H9 (cell line): ENCODE data around the gene TBC1D5. TPM values are rescaled to one million over a fixed set of nuclear protein-coding genes. Genes with fewer than 3 reads are reported as not detected.

ENCODE experiments used
- DNase-seq: peaks from one replicate; pipeline ENCODE4 v3.0.0-alpha.2; 2017
- H2AFZ ChIP-seq: one replicate; pipeline ENCODE4 v1.6.1; 2013; ENCODE audit warnings: mild to moderate bottlenecking, low read length, control low read depth, moderate library complexity
- H2AK5ac ChIP-seq: 2 replicates; pipeline ENCODE4 v1.6.1; 2013; ENCODE audit warnings: low read length, control low read depth, mixed read lengths; ENCODE audit not compliant: insufficient read length
- H2BK120ac ChIP-seq: one replicate; pipeline ENCODE4 v1.6.1; 2013; ENCODE audit warnings: low read depth, mild to moderate bottlenecking, low read length, control low read depth, inconsistent platforms; ENCODE audit not compliant: poor library complexity, severe bottlenecking
- H2BK12ac ChIP-seq: 2 replicates; pipeline ENCODE4 v1.6.1; 2013; ENCODE audit warnings: low read length, control low read depth, mixed read lengths, low read depth; ENCODE audit not compliant: insufficient read length
- H2BK15ac ChIP-seq: 2 replicates; pipeline ENCODE4 v1.6.1; 2013; ENCODE audit warnings: low read depth, low read length, control low read depth
- H2BK20ac ChIP-seq: one replicate; pipeline ENCODE4 v1.6.1; 2013; ENCODE audit warnings: low read depth, mild to moderate bottlenecking, low read length, control low read depth, inconsistent platforms; ENCODE audit not compliant: poor library complexity, severe bottlenecking
- H2BK5ac ChIP-seq: 2 replicates; pipeline ENCODE4 v1.6.1; 2013; ENCODE audit warnings: low read length, control low read depth, mixed read lengths; ENCODE audit not compliant: insufficient read length
- H3K14ac ChIP-seq: 2 replicates; pipeline ENCODE4 v1.6.1; 2013; ENCODE audit warnings: low read length, control low read depth; ENCODE audit not compliant: insufficient read depth
- H3K18ac ChIP-seq: 2 replicates; pipeline ENCODE4 v1.6.1; 2013; ENCODE audit warnings: low read depth, mild to moderate bottlenecking, mixed read lengths, low read length, control low read depth; ENCODE audit not compliant: insufficient read length
- H3K23ac ChIP-seq: 2 replicates; pipeline ENCODE4 v1.6.1; 2013; ENCODE audit warnings: low read length, control low read depth, mixed read lengths, low read depth; ENCODE audit not compliant: insufficient read length
- H3K23me2 ChIP-seq: 2 replicates; pipeline ENCODE4 v1.6.1; 2013; ENCODE audit warnings: low read depth, mild to moderate bottlenecking, mixed read lengths, low read length, control low read depth; ENCODE audit not compliant: insufficient read length, poor library complexity, severe bottlenecking
- H3K27ac ChIP-seq: 2 replicates; pipeline ENCODE4 v1.5.1; 2013; ENCODE audit warnings: low read length, control low read depth, mixed read lengths, low read depth; ENCODE audit not compliant: insufficient read length
- H3K27me3 ChIP-seq: 2 replicates; pipeline ENCODE4 v1.6.1; 2013; ENCODE audit warnings: low read length, control low read depth, inconsistent platforms; ENCODE audit not compliant: insufficient read depth
- H3K4ac ChIP-seq: 2 replicates; pipeline ENCODE4 v1.6.1; 2013; ENCODE audit warnings: low read depth, mild to moderate bottlenecking, control low read depth, inconsistent platforms, low read length, moderate library complexity
- H3K4me1 ChIP-seq: 2 replicates; pipeline ENCODE4 v1.6.1; 2013; ENCODE audit warnings: low read length, control low read depth, inconsistent platforms; ENCODE audit not compliant: insufficient read depth
- H3K4me2 ChIP-seq: 2 replicates; pipeline ENCODE4 v1.6.1; 2013; ENCODE audit warnings: low read length, control low read depth, mixed read lengths; ENCODE audit not compliant: insufficient read length, insufficient read depth
- H3K56ac ChIP-seq: 2 replicates; pipeline ENCODE4 v1.6.1; 2013; ENCODE audit warnings: low read depth, mild to moderate bottlenecking, mixed read lengths, low read length, control low read depth; ENCODE audit not compliant: insufficient read length
- H3K79me1 ChIP-seq: 2 replicates; pipeline ENCODE4 v1.6.1; 2013; ENCODE audit warnings: low read depth, mild to moderate bottlenecking, moderate library complexity, low read length, control low read depth, inconsistent platforms; ENCODE audit not compliant: insufficient read depth, poor library complexity, severe bottlenecking
- H3K79me2 ChIP-seq: 2 replicates; pipeline ENCODE4 v1.6.1; 2013; ENCODE audit warnings: low read length, control low read depth, inconsistent platforms; ENCODE audit not compliant: insufficient read depth
- H3K9ac ChIP-seq: 2 replicates; pipeline ENCODE4 v1.6.1; 2013; ENCODE audit warnings: low read length, control low read depth, mixed read lengths; ENCODE audit not compliant: insufficient read length; ENCODE audit errors: extremely low read depth
- H3K9me3 ChIP-seq: one replicate; pipeline ENCODE4 v1.6.1; 2013; ENCODE audit warnings: low read depth, low read length, inconsistent platforms; ENCODE audit not compliant: control insufficient read depth
- H3T11ph ChIP-seq: one replicate; pipeline ENCODE4 v1.6.1; 2013; ENCODE audit warnings: mild to moderate bottlenecking, low read length, control low read depth, inconsistent platforms
- H4K20me1 ChIP-seq: one replicate; pipeline ENCODE4 v1.6.1; 2013; ENCODE audit not compliant: control insufficient read depth, insufficient read length, insufficient read depth
- H4K5ac ChIP-seq: 2 replicates; pipeline ENCODE4 v1.6.1; 2013; ENCODE audit warnings: low read depth, mild to moderate bottlenecking, mixed read lengths, low read length, control low read depth; ENCODE audit not compliant: insufficient read length
- H4K8ac ChIP-seq: replicated peaks from 2 replicates; pipeline ENCODE4 v1.6.1; 2013; ENCODE audit warnings: low read length, control low read depth, mixed read lengths, low read depth; ENCODE audit not compliant: insufficient read length
- H4K91ac ChIP-seq: 2 replicates; pipeline ENCODE4 v1.6.1; 2013; ENCODE audit warnings: low read depth, mild to moderate bottlenecking, moderate library complexity, mixed read lengths, low read length, control low read depth; ENCODE audit not compliant: insufficient read length
- H3K27ac Mint-ChIP-seq, 3 experiments: 2 replicates in 2 of 3; 3 replicates in 1 of 3; pipeline ENCODE4 v1.8.0; 2020 to 2021; ENCODE audit warnings: mixed read lengths in 3 of 3, mild to moderate bottlenecking in 1 of 3, moderate library complexity in 1 of 3
- H3K27me3 Mint-ChIP-seq: 2 replicates; pipeline ENCODE4 v1.8.0; 2021; ENCODE audit warnings: low read depth, mild to moderate bottlenecking, moderate library complexity, mixed read lengths
- H3K36me3 Mint-ChIP-seq, 3 experiments: 2 replicates in 2 of 3; 3 replicates in 1 of 3; pipeline ENCODE4 v1.8.0; 2020 to 2021; ENCODE audit warnings: low read depth in 3 of 3, mixed read lengths in 3 of 3; ENCODE audit not compliant: insufficient read depth in 1 of 3
- H3K4me1 Mint-ChIP-seq, 2 experiments: 2 replicates each; pipeline ENCODE4 v1.8.0; 2020; ENCODE audit warnings: mixed read lengths in 2 of 2
- H3K4me3 Mint-ChIP-seq, 2 experiments: 2 replicates in 1 of 2; 3 replicates in 1 of 2; pipeline ENCODE4 v1.8.0; 2020 to 2021; ENCODE audit warnings: mild to moderate bottlenecking in 2 of 2, mixed read lengths in 2 of 2, moderate library complexity in 1 of 2
- H3K9me3 Mint-ChIP-seq, 2 experiments: 2 replicates in 1 of 2; 3 replicates in 1 of 2; pipeline ENCODE4 v1.8.0; 2020; ENCODE audit warnings: mild to moderate bottlenecking in 2 of 2, mixed read lengths in 2 of 2, moderate library complexity in 1 of 2
- WGBS: extraction: QIAGEN DNeasy Blood & Tissue Kit; methylation state at CpG from one replicate; pipeline ENCODE4 v1.1.7; 2013; ENCODE audit warnings: missing lambda C conversion rate, low lambda C conversion rate, mixed read lengths; ENCODE audit not compliant: insufficient read length; ENCODE audit errors: extremely low coverage; 5-methylcytosine and 5-hydroxymethylcytosine counted together
- total RNA-seq: library from RNA; stranded (reverse); gene quantifications from 2 replicates; pipeline ENCODE4 v1.2.1, GENCODE V29; 2021
- TF ChIP-seq, protein P1 (sequence below): fragments of 200-600 bp; sonication (generic); conservative IDR thresholded peaks from 3 replicates; pipeline ENCODE4 v1.8.0; 2021; ENCODE audit warnings: antibody characterized with exemption, mild to moderate bottlenecking

The TBC1D5 gene
- total RNA-seq, 1 experiment from 2014 or later = 25.0 TPM

DNA sequence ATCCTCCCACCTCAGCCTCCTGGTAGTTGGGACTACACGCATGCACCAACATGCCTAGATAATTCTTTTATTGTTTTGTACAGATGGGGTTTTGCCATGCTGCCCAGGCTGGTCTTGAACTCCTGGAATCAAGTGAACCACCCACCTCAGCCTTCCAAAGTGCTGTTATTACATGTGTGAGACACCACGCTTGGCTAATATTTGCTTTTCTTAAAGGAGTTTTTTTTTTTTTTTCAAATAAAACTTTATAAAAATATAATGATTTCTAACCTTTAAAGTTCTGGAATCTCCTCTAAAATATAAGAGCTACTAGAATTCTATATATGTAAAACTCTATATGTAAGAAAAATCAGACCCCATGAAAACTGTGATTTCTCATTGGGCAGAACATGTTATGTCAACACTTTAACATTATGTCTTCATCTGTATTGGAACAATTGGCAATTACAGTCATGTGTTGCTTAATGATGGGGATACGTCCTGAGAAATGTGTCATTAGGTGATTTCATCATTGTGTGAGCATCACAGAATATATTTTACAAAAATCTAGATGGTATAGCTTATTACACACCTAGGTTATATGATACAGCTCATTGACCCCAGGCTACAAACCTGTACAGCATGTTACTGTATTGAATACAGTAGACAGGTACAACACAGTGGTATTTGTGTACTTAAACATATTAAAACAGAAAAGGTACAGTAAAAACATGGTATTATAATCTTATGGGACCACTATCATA is 480.6 kb downstream of the TBC1D5 start:
- Histone ChIP-seq H2BK20ac (no peak overlapping the region), H3K14ac (no peak overlapping the region), H2BK15ac (no peak overlapping the region), H2BK5ac (no peak overlapping the region), H3K9me3 (no peaks in the 10 kb centered on the region), H2BK12ac (no peak overlapping the region), H3K23me2 (no peaks in the 10 kb centered on the region), H3K4ac (no peak overlapping the region), H2AFZ (no peak overlapping the region), H2AK5ac (no peak overlapping the region), H3K23ac (no peak overlapping the region), H3K27me3 (no peaks in the 10 kb centered on the region), H3K18ac (no peak overlapping the region), H4K5ac (no peak overlapping the region), H4K8ac (no peak overlapping the region), H3K79me1 (no peaks in the 10 kb centered on the region), H3K4me1 (no peaks in the 10 kb centered on the region), H3K56ac (no peak overlapping the region), H3K79me2 (no peaks in the 10 kb centered on the region), H2BK120ac (no peak overlapping the region), H3K27ac (no peak overlapping the region), H3T11ph (no peak overlapping the region), H3K4me2 (no peak overlapping the region), H4K20me1 (no peaks in the 10 kb centered on the region), H4K91ac (no peak overlapping the region), H3K9ac (no peak overlapping the region)
- no peak overlapping the region for H3K27ac Mint-ChIP-seq
- H3K36me3 Mint-ChIP-seq = no peaks in the 10 kb centered on the region
- no peak for DNase-seq
- no CpG with 5 or more reads among the region's 3 CpGs for WGBS
- H3K4me3 Mint-ChIP-seq = no peak overlapping the region
- no peaks in the 10 kb centered on the region for H3K9me3 Mint-ChIP-seq
- H3K4me1 Mint-ChIP-seq = peaks cover 6 to 9% of the 10 kb centered on the region in 2 experiments
- TF ChIP-seq, protein P1, sequence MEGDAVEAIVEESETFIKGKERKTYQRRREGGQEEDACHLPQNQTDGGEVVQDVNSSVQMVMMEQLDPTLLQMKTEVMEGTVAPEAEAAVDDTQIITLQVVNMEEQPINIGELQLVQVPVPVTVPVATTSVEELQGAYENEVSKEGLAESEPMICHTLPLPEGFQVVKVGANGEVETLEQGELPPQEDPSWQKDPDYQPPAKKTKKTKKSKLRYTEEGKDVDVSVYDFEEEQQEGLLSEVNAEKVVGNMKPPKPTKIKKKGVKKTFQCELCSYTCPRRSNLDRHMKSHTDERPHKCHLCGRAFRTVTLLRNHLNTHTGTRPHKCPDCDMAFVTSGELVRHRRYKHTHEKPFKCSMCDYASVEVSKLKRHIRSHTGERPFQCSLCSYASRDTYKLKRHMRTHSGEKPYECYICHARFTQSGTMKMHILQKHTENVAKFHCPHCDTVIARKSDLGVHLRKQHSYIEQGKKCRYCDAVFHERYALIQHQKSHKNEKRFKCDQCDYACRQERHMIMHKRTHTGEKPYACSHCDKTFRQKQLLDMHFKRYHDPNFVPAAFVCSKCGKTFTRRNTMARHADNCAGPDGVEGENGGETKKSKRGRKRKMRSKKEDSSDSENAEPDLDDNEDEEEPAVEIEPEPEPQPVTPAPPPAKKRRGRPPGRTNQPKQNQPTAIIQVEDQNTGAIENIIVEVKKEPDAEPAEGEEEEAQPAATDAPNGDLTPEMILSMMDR = no peak
- H3K27me3 Mint-ChIP-seq = no peaks in the 10 kb centered on the region
